ENCODE results near the gene P2RX3. TPM values are rescaled to one million over a fixed set of nuclear protein-coding genes. Genes with fewer than 3 reads are reported as not detected.
"Not testable (repeated sequence)": the region's sequence is repeated elsewhere in the genome, so short reads cannot be mapped to it uniquely, and the experiment has no call there.

The P2RX3 gene
- total and polyA plus RNA-seq, 10 of the 15 experiments (the other 5 are each of a cell fraction or from before 2014, with no cell fraction given) = 0.05 to 0.12 TPM; not detected in 8

DNA sequence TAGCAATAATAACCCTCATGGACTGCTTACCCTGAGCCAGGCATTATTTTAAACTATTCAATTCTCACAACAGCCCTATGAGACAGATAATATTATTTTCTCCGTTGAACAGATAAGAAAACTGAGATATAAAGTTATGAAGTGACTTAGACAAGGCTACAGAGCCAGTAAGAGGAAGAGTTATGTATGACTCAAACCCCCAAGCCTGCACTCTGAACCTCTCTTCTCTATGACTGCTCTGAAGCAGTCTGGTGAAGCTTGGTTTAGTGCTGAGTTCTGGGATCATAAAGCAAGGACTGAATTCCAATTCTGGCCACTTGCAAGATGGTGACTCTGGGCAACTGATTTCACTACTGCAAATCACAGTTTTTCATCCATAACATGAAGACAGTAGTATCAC lies 47.9 kb upstream of the P2RX3 start (continued):
- TF ChIP-seq, protein P1, sequence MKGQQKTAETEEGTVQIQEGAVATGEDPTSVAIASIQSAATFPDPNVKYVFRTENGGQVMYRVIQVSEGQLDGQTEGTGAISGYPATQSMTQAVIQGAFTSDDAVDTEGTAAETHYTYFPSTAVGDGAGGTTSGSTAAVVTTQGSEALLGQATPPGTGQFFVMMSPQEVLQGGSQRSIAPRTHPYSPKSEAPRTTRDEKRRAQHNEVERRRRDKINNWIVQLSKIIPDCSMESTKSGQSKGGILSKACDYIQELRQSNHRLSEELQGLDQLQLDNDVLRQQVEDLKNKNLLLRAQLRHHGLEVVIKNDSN (IDR thresholded peaks at IDR 0.05; ENCODE audit: borderline replicate concordance, extremely low read length, insufficient read depth, low read depth, low read length) = no peak
- TF ChIP-seq EED (IDR thresholded peaks at IDR 0.05; ENCODE audit: low read depth) (no peak), SMC3 (IDR thresholded peaks at IDR 0.05; ENCODE audit: borderline replicate concordance, low read length) (no peak), CBX5 (IDR thresholded peaks at IDR 0.05; ENCODE audit: low read depth) (no peak), POU2F2 (IDR thresholded peaks at IDR 0.05; ENCODE audit: borderline replicate concordance, low read depth, low read length) (no peak), NFIC (IDR thresholded peaks at IDR 0.05; ENCODE audit: low read depth, low read length) (no peak)

DNA sequence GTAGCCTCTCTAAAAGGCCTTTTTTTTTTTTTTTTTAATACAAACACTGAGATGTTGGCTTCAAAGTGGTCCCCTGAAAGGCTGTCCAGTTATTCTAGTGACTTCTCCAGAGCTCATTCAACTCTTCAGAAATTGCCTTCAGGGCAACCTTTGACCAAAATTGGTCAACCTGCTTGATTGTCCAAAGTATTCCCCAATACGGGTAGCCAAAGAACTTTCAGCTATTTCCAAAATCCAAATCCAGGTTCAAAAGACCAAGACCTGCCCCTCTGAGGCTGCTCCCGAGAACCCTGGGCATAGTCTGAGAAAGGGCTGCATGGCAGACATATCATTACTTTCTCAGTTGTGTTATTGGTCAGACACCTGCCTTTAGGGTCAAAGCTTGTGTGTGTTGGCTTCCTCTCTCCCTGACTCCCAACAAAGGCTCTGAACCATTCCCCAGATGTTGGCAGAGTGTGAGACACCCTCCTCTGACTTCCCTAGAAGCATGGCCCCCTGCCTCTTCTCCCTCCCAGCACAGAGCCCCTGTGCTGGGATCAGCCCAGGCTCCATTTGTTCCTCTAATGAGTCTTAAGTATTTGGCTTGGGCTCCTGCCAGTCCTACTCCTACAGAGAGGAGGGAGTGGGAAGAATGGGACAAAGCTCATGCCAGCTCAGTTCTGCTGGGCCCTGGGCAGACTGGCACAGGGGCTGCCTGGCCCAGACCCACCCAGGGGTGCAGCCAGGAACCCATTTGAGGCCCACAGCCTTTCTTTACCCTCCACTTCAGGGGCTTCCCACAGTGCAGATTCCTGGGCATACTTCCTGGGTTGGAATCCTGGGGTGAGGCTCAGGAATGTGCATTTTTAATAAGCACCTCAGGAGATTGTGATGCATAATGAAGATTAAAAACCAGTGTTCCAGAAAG lies 43.7 kb upstream of the P2RX3 start:
- Histone ChIP-seq H3K4me3 (no peak overlapping the region), H4K20me1 (ENCODE audit: control insufficient read depth, insufficient read depth) (no peaks in the 10 kb centered on the region), H3K4me2 (ENCODE audit: control insufficient read depth, insufficient read depth) (no peak overlapping the region), H3K27ac (ENCODE audit: control insufficient read depth, insufficient read depth) (no peak overlapping the region), H3K4me1 (ENCODE audit: control insufficient read depth, insufficient read depth, low read length) (no peaks in the 10 kb centered on the region), H3K79me2 (ENCODE audit: control insufficient read depth, insufficient read depth, low read length) (no peaks in the 10 kb centered on the region), H2AFZ (ENCODE audit: control insufficient read depth, low read depth, low read length) (no peak overlapping the region), H3K9ac (ENCODE audit: control insufficient read depth, insufficient read depth, low read length) (no peak overlapping the region), H3K27me3 (replicated peaks in 1 of 2; ENCODE audit: control insufficient read depth in 2 of 2, insufficient read depth in 2 of 2, low read length in 1 of 2) (0 out of 4 replicates have a peak, but pooled peaks cover 0 to 3% of the 10 kb centered on the region in 2 experiments), H3K9me3 (replicated peaks; ENCODE audit: control insufficient read depth, insufficient read depth, low read length) (no peaks in the 10 kb centered on the region; the same call in 2 of the 3 replicates), H3K36me3 (ENCODE audit: control insufficient read depth in 2 of 2, insufficient read depth in 2 of 2, low read length in 1 of 2) (no peaks in the 10 kb centered on the region)
- ChIA-PET CTCF (interaction anchor here (0.6 kb wide), 1 partner anchor 1297 kb away, joined by 3 read pairs; no protein-coding TSS in a partner anchor), RAD21 (ENCODE audit: unreplicated experiment) (no interaction called here), POLR2A (no interaction called here), SMC1A (ENCODE audit: uncharacterized antibody, unreplicated experiment) (no interaction called here)
- no peak for TF ChIP-seq CBFB (IDR thresholded peaks at IDR 0.05; ENCODE audit: low read depth)
- no peak for TF ChIP-seq CUX1 (IDR thresholded peaks at IDR 0.05; ENCODE audit: insufficient replicate concordance, low read depth, low read length)
- no peak for FAIRE-seq
- WGBS (ENCODE audit: insufficient coverage, insufficient replicate concordance, low lambda C conversion rate, missing lambda C conversion rate) = 43% methylated on average over 2 of the region's 2 CpGs
- BruUV-seq (replicated peaks) = no TSS peak
- DNase-seq (ENCODE audit: low read depth, low spot score) = no peak
- no peak; the same call in 2 of the 3 replicates for ATAC-seq
- in situ Hi-C loops (cut with MboI) (no loop called here), intact Hi-C loops (cut with micrococcal nuclease; ENCODE audit: unreplicated experiment) (no loop called here)

- POLR2A ChIA-PET; H3K4me2 ChIP-seq (ENCODE audit: control insufficient read depth, insufficient read depth); H3K27me3 ChIP-seq (replicated peaks in 1 of 2; ENCODE audit: control insufficient read depth in 2 of 2, insufficient read depth in 2 of 2, low read length in 1 of 2); H3K9me3 ChIP-seq (replicated peaks; ENCODE audit: control insufficient read depth, insufficient read depth, low read length); H3K36me3 ChIP-seq (ENCODE audit: control insufficient read depth in 2 of 2, insufficient read depth in 2 of 2, low read length in 1 of 2); H4K20me1 ChIP-seq (ENCODE audit: control insufficient read depth, insufficient read depth); intact Hi-C loops (cut with micrococcal nuclease; ENCODE audit: unreplicated experiment); H3K4me1 ChIP-seq (ENCODE audit: control insufficient read depth, insufficient read depth, low read length); H3K4me3 ChIP-seq; DNase-seq (ENCODE audit: low read depth, low spot score); FAIRE-seq; CTCF ChIA-PET; H3K9ac ChIP-seq (ENCODE audit: control insufficient read depth, insufficient read depth, low read length); H2AFZ ChIP-seq (ENCODE audit: control insufficient read depth, low read depth, low read length); SMC1A ChIA-PET (ENCODE audit: uncharacterized antibody, unreplicated experiment); H3K27ac ChIP-seq (ENCODE audit: control insufficient read depth, insufficient read depth); BruUV-seq (replicated peaks); RAD21 ChIA-PET (ENCODE audit: unreplicated experiment); H3K79me2 ChIP-seq (ENCODE audit: control insufficient read depth, insufficient read depth, low read length); ATAC-seq; in situ Hi-C loops (cut with MboI): not testable (repeated sequence)
- WGBS (ENCODE audit: insufficient coverage, insufficient replicate concordance, low lambda C conversion rate, missing lambda C conversion rate) = 61% methylated on average over 3 of the region's 3 CpGs
Observed at GRCh38 chr11:57296205-57296604, 41.9 kb upstream of the P2RX3 start.
